Measurements from ENCODE around the gene PRR16.

The PRR16 gene

DNA sequence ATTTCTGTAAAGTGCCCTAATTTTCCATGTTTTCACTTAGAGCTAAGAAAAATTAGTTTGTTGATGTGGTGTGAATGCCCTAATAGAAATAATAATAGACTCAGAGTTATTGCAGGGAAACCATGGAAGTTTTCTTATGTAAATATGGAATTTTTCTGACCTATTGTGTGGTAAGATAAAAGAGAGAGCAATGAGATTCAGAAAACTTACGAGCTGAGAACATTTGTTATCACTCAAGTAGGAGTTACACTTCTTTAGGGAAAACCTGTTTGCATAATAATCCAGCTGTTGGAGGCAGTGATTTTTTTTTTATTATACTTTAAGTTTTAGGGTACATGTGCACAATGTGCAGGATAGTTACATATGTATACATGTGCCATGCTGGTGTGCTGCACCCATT, 39.2 kb downstream of the PRR16 start:
- no peak for DNase-seq (ENCODE audit: low read depth, low spot score)
- TF ChIP-seq, protein P1, sequence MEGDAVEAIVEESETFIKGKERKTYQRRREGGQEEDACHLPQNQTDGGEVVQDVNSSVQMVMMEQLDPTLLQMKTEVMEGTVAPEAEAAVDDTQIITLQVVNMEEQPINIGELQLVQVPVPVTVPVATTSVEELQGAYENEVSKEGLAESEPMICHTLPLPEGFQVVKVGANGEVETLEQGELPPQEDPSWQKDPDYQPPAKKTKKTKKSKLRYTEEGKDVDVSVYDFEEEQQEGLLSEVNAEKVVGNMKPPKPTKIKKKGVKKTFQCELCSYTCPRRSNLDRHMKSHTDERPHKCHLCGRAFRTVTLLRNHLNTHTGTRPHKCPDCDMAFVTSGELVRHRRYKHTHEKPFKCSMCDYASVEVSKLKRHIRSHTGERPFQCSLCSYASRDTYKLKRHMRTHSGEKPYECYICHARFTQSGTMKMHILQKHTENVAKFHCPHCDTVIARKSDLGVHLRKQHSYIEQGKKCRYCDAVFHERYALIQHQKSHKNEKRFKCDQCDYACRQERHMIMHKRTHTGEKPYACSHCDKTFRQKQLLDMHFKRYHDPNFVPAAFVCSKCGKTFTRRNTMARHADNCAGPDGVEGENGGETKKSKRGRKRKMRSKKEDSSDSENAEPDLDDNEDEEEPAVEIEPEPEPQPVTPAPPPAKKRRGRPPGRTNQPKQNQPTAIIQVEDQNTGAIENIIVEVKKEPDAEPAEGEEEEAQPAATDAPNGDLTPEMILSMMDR (IDR thresholded peaks at IDR 0.05; ENCODE audit: low read depth, low read length), result no peak
- in situ Hi-C loops (cut with HindIII; ENCODE audit: low sequenced_read_pairs), result no loop called here
- H3K4me3 ChIP-seq (ENCODE audit: low read depth, low read length), result no peak overlapping the region

DNA sequence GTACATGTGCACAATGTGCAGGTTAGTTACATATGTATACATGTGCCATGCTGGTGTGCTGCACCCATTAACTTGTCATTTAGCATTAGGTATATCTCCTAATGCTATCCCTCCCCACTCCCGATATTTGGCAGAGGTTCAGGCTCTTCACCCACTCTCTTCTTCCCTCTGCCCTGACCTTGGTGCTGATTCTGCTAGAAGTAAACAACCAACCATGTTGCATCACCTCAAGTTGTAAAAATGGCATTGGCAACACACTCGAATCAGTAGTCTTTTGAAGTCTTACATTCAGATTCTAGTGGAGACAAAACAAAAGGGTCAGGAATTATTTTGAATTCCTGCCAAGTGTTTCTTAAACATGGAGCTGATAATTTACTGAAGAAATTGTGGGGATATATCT, 40.0 kb downstream of the PRR16 start:
- no peak overlapping the region for H3K4me3 ChIP-seq (ENCODE audit: low read depth, low read length)
- TF ChIP-seq, protein P1 (IDR thresholded peaks at IDR 0.05; ENCODE audit: low read depth, low read length), result no peak
- DNase-seq (ENCODE audit: low read depth, low spot score), result no peak
- in situ Hi-C loops (cut with HindIII; ENCODE audit: low sequenced_read_pairs), result no loop called here

DNA sequence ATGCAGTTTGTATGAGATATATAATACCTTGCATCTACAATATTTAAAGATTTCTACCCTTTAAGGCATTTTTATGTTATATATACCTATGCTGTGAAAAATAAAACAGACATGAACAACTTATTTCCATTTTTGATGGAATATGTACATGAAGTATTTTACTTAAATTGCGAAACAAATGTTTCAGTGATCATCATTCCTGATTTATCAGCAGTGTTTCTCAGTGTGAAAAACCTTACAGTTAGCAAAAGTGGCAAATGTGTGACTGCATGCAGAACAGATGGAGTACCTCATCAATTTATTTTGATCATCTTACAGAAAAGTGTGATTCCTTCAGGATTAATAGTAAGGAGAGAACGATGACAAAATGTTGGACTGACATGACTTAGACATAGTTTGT, 43.1 kb downstream of the PRR16 start:
- no peak for DNase-seq (ENCODE audit: low read depth, low spot score)
- TF ChIP-seq, protein P1 (IDR thresholded peaks at IDR 0.05; ENCODE audit: low read depth, low read length), result no peak
- H3K4me3 ChIP-seq (ENCODE audit: low read depth, low read length), result no peak overlapping the region
- in situ Hi-C loops (cut with HindIII; ENCODE audit: low sequenced_read_pairs), result no loop called here

DNA sequence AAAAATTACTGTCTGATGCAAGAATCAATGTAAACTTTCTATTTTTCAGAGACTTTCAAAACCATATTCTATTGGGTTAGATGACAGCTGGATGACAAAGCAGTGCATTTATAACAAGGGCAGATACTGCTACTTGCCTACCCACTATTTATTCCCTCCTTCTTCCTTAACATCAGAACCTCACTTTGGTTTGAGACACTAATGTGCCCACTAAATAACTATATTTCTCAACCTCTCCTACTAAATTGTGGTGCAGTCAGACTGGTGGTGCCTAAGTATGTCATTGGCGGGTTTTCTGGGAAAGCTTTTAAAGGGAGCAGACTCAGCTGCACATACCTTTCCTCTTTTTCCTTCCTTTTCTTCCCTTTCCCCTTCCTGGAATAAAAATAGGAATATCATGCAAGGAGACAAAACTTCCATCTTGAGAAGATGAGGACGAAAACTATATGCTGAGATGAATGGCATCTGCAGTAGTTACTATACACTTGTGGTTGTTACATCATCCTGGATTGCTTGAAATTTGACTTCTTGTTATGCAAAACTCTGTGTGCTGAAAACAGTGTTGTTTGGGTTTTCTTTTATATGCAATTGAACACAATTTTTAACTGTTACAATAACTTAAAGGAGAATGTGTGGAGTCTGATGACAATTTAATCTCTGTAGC, 43.8 kb downstream of the PRR16 start:
- no peak overlapping the region for H3K4me3 ChIP-seq (ENCODE audit: low read depth, low read length)
- in situ Hi-C loops (cut with HindIII; ENCODE audit: low sequenced_read_pairs), result no loop called here
- TF ChIP-seq, protein P1 (IDR thresholded peaks at IDR 0.05; ENCODE audit: low read depth, low read length), result no peak
- peak; percentile 27 for DNase-seq (ENCODE audit: low read depth, low spot score)

DNA sequence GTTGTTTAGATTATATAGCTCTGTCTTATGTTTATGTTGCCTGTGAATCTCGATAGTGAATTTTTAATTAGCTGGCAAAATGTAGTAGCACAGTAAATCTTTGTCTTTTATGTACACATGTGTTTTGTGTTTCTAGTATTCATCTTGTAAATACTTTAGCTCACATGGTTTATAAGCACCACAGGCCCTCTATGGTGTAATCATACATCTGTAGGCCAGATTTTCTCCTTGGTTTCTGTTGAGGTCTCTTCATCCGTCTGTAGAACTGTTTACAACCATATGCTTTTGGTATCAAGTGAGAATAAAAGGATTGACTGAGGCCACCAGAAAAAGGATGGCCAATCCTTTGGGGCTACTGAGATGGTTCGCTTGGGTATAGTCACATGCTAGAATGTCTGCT, 45.0 kb downstream of the PRR16 start:
- no peak overlapping the region for H3K4me3 ChIP-seq (ENCODE audit: low read depth, low read length)
- TF ChIP-seq, protein P1 (IDR thresholded peaks at IDR 0.05; ENCODE audit: low read depth, low read length), result no peak
- in situ Hi-C loops (cut with HindIII; ENCODE audit: low sequenced_read_pairs), result no loop called here
- no peak for DNase-seq (ENCODE audit: low read depth, low spot score)

DNA sequence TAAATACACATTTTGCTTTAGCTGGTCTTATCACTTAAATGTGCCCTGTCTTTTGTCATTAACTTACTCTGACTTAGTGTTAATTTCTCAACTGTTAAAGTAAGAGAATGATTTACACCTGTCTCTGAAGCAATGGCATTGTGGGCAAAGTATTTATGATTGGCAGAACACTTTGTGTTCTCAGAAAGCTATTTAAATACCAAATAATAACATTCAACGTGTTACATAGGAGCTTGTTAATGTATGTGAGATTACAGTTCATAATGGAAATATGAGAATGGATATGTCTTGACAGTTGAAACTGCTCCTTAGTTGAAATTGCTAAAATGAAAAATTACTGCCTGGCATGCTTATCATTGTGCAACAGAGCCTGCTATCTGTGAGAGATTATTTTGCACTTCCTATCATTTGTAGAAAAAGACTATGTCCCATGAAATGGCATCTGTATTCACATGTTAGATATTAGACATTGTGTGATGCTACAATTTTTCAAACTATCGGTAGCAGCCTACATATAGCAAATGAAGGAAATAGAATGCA, 46.1 kb downstream of the PRR16 start:
- in situ Hi-C loops (cut with HindIII; ENCODE audit: low sequenced_read_pairs), result no loop called here
- DNase-seq (ENCODE audit: low read depth, low spot score), result no peak
- TF ChIP-seq, protein P1 (IDR thresholded peaks at IDR 0.05; ENCODE audit: low read depth, low read length), result no peak
- no peak overlapping the region for H3K4me3 ChIP-seq (ENCODE audit: low read depth, low read length)
